Neural crest cell (in vitro differentiated cells): Measurements from ENCODE around the gene CYP4F22. TPM values are rescaled to one million over a fixed set of nuclear protein-coding genes. Genes with fewer than 3 reads are reported as not detected.
A peak's percentile ranks its signal among the peaks of the same experiment; 100 is the strongest.

Source experiments
- DNase-seq: peaks from one replicate; pipeline ENCODE4 v3.0.0; 2021; ENCODE audit warnings: low read depth, mixed read lengths, low spot score
- H3K27ac Mint-ChIP-seq: one replicate; pipeline ENCODE4 v1.8.0; 2021; ENCODE audit warnings: mild to moderate bottlenecking, mixed read lengths; ENCODE audit not compliant: unreplicated experiment
- H3K27me3 Mint-ChIP-seq: 2 replicates; pipeline ENCODE4 v1.8.0; 2021; ENCODE audit warnings: low read depth, mild to moderate bottlenecking, mixed read lengths
- H3K36me3 Mint-ChIP-seq: 2 replicates; pipeline ENCODE4 v1.8.0; 2021; ENCODE audit warnings: low read depth, mild to moderate bottlenecking, mixed read lengths
- H3K4me1 Mint-ChIP-seq: 2 replicates; pipeline ENCODE4 v1.8.0; 2021; ENCODE audit warnings: mixed read lengths
- H3K4me3 Mint-ChIP-seq: one replicate; pipeline ENCODE4 v1.8.0; 2021; ENCODE audit warnings: mild to moderate bottlenecking, mixed read lengths
- H3K9me3 Mint-ChIP-seq: 2 replicates; pipeline ENCODE4 v1.8.0; 2021; ENCODE audit warnings: mixed read lengths
- total RNA-seq: library from RNA; stranded (reverse); gene quantifications from 2 replicates; pipeline ENCODE4 v1.2.1, GENCODE V29; 2021
- TF ChIP-seq, protein P1 (sequence below): fragments of 200-600 bp; sonication (generic); conservative IDR thresholded peaks from 2 replicates; pipeline ENCODE4 v1.5.0; 2021; ENCODE audit warnings: antibody characterized with exemption, mild to moderate bottlenecking

Gene CYP4F22
- total RNA-seq, 1 donor from 2014 or later: not detected

GRCh38 chr19:15562861-15563260 lies 54.5 kb downstream of the CYP4F22 start:
- no peak overlapping the region for H3K27ac Mint-ChIP-seq
- no peak for DNase-seq
- H3K4me1 Mint-ChIP-seq: no peaks in the 10 kb centered on the region
- H3K4me3 Mint-ChIP-seq: no peak overlapping the region
- no peaks in the 10 kb centered on the region for H3K36me3 Mint-ChIP-seq
- peaks cover 16% of the 10 kb centered on the region for H3K27me3 Mint-ChIP-seq
- TF ChIP-seq, protein P1, sequence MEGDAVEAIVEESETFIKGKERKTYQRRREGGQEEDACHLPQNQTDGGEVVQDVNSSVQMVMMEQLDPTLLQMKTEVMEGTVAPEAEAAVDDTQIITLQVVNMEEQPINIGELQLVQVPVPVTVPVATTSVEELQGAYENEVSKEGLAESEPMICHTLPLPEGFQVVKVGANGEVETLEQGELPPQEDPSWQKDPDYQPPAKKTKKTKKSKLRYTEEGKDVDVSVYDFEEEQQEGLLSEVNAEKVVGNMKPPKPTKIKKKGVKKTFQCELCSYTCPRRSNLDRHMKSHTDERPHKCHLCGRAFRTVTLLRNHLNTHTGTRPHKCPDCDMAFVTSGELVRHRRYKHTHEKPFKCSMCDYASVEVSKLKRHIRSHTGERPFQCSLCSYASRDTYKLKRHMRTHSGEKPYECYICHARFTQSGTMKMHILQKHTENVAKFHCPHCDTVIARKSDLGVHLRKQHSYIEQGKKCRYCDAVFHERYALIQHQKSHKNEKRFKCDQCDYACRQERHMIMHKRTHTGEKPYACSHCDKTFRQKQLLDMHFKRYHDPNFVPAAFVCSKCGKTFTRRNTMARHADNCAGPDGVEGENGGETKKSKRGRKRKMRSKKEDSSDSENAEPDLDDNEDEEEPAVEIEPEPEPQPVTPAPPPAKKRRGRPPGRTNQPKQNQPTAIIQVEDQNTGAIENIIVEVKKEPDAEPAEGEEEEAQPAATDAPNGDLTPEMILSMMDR: no peak
- H3K9me3 Mint-ChIP-seq: no peaks in the 10 kb centered on the region

DNA sequence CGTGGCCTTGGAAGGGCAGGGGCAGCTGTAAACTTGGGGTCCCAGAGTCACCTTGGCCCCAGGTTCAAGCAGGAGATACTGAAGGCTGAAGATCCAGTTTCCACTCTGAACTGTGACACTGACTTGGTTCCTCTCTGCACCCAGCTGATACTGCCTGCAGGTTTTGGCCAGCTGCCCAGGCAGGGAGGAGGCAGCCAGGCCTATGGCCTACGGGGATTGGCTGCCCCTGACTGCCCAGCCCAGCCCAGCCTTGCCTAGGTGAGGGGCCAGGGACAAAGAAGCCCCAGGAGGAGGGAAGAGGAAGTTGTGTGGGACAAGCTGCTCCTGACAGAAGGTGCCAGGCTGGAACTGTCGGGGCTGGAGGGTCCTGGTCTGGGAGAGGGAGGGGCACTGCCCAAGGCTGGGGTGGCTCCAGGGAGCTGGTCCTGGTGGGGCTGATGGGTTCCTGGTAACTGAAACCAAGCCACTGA lies 55.0 kb downstream of the CYP4F22 start:
- H3K36me3 Mint-ChIP-seq: no peaks in the 10 kb centered on the region
- H3K27me3 Mint-ChIP-seq: peaks cover 13% of the 10 kb centered on the region
- H3K4me1 Mint-ChIP-seq: no peaks in the 10 kb centered on the region
- H3K9me3 Mint-ChIP-seq: no peaks in the 10 kb centered on the region
- H3K27ac Mint-ChIP-seq: no peak overlapping the region
- no peak overlapping the region for H3K4me3 Mint-ChIP-seq
- DNase-seq: no peak
- TF ChIP-seq, protein P1: no peak

DNA sequence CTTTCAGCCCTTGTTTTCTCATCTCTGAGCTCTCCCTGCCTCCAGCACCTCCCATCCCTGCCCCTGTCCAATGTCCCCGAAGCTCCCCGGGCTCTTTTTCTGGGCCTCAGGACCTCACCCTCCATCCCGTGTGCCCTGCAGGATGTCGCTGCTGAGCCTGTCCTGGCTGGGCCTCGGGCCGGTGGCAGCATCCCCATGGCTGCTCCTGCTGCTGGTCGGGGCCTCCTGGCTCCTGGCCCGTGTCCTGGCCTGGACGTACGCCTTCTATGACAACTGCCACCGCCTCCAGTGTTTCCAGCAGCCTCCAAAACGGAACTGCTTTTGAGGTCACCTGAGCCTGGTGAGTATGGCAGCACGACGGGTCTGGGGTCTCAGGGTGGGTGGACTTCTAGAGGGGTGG lies 55.6 kb downstream of the CYP4F22 start:
- TF ChIP-seq, protein P1: no peak
- no peaks in the 10 kb centered on the region for H3K4me1 Mint-ChIP-seq
- peaks cover 13% of the 10 kb centered on the region for H3K27me3 Mint-ChIP-seq
- no peaks in the 10 kb centered on the region for H3K36me3 Mint-ChIP-seq
- H3K4me3 Mint-ChIP-seq: no peak overlapping the region
- DNase-seq: no peak
- H3K9me3 Mint-ChIP-seq: no peaks in the 10 kb centered on the region
- H3K27ac Mint-ChIP-seq: no peak overlapping the region

DNA sequence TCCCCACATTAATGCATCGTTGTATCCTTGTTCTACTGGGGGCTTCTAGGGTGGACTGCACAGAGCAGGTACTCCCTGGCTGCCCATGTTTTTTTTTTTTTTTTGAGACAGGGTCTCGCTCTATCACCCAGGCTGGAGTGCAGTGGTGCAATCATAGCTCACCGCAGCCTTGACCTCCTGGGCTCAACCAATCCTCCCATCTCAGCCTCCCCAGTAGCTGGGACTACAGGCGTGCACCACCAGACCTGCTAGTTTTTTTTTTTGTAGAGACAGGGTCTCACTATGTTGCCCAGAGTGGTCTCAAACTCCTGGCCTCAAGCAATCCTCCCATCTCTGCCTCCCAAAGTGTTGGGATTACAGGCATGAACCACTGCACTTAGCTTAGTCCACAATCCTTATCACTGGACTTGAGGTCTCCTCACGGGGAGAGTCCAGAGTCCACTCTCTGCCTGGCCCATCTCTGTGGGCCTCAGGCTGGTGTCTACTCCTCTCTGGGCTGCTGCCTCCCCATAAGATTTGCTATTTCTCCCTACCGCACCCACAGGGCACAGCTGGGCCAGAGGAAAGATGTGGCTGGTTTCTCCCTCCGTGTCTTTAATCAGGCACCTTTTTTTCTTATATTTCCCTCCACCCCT lies 56.3 kb downstream of the CYP4F22 start:
- peaks cover 13% of the 10 kb centered on the region for H3K27me3 Mint-ChIP-seq
- TF ChIP-seq, protein P1: no peak
- H3K9me3 Mint-ChIP-seq: peaks cover 3% of the 10 kb centered on the region
- peak overlapping the region; percentile 27 for H3K27ac Mint-ChIP-seq
- H3K36me3 Mint-ChIP-seq: no peaks in the 10 kb centered on the region
- H3K4me1 Mint-ChIP-seq: no peaks in the 10 kb centered on the region
- H3K4me3 Mint-ChIP-seq: no peak overlapping the region
- no peak for DNase-seq

DNA sequence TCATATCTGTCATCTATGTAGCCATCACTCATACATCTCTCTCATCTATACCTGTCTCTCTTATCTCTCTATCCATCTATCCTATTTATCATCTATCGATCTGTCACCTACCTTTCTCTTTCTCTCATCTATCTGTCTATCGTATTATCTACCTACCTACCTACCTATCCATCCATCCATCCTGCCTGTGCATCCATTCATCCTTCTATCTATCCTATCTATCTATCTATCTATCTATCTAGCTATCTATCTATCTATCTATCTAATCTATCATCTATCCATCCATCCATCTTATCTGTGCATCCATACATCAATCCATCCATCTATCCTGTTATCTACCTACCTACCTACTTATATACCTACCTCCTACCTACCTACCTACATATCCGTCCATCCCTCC lies 62.1 kb downstream of the CYP4F22 start:
- TF ChIP-seq, protein P1: no peak
- Mint-ChIP-seq H3K4me1 (no peaks in the 10 kb centered on the region), H3K27ac (no peak overlapping the region), H3K27me3 (peaks cover 5% of the 10 kb centered on the region), H3K36me3 (peaks cover 4% of the 10 kb centered on the region), H3K4me3 (no peak overlapping the region), H3K9me3 (peaks cover 15% of the 10 kb centered on the region)
- DNase-seq: no peak
